Muscle of back (tissue), 11 donors: ENCODE measurements around the gene CACNG7. TPM values are rescaled to one million over a fixed set of nuclear protein-coding genes. Genes with fewer than 3 reads are reported as not detected.
A peak's percentile ranks its signal among the peaks of the same experiment; 100 is the strongest.
"Not testable (repeated sequence)": the region's sequence is repeated elsewhere in the genome, so short reads cannot be mapped to it uniquely, and the experiment has no call there.

ENCODE experiments used
- DNase-seq, 3 donors: peaks; one replicate each; pipeline versions ENCODE4 v3.0.0 to v3.0.0-alpha.2; 2013
- polyA plus RNA-seq, 10 donors: library from polyadenylated mRNA; unstranded; fragments of 120-200 nt; gene quantifications; one replicate each; pipeline ENCODE4 v1.2.1, GENCODE V29; 2013; ENCODE audit not compliant: insufficient read length in 10 of 10

CACNG7 gene
- polyA plus RNA-seq, 10 donors: 0.10 to 1.3 (median 0.20) TPM; not detected in 3

DNA sequence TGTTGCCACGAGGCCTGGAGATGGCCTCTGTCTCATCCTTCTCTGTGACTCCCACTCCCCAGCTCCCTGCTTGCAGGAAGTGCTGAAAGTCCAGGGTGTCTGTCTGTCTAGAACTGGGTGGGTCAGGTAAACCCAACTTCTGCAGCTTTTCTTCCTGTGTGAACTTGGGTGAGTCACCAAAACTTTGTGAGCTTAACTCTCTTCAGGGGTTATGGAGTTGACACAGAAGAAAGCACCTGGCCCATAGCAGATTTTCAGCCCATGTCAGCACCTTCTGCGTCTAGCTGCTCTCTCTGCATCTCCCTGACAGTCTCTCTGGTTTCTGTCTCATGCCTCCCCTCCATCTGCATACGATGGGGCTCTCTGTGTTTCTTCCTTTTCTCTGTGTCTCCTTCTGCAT is 4.2 kb upstream of the CACNG7 start:
- no peak for DNase-seq

DNA sequence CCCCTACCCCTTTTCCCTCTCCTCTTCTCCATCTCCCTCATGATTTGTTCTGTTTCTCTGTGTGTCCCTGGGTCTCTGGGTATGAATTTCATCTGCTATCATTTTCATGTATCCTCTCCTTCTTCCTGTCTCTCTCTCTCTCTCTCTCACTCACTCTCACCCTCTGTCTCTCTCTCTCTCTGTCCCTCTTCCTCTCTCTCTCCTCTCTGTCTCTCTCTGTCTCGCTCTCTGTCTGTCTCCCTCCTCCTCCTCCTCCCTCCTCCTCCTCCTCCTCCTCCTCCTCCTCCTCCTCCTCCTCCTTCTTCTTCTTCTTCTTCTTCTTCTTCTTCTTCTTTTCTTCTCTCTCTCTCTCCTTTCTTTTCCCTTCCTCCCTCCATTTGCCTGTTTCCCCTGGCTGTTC is 3.3 kb upstream of the CACNG7 start:
- DNase-seq: no peak

DNA sequence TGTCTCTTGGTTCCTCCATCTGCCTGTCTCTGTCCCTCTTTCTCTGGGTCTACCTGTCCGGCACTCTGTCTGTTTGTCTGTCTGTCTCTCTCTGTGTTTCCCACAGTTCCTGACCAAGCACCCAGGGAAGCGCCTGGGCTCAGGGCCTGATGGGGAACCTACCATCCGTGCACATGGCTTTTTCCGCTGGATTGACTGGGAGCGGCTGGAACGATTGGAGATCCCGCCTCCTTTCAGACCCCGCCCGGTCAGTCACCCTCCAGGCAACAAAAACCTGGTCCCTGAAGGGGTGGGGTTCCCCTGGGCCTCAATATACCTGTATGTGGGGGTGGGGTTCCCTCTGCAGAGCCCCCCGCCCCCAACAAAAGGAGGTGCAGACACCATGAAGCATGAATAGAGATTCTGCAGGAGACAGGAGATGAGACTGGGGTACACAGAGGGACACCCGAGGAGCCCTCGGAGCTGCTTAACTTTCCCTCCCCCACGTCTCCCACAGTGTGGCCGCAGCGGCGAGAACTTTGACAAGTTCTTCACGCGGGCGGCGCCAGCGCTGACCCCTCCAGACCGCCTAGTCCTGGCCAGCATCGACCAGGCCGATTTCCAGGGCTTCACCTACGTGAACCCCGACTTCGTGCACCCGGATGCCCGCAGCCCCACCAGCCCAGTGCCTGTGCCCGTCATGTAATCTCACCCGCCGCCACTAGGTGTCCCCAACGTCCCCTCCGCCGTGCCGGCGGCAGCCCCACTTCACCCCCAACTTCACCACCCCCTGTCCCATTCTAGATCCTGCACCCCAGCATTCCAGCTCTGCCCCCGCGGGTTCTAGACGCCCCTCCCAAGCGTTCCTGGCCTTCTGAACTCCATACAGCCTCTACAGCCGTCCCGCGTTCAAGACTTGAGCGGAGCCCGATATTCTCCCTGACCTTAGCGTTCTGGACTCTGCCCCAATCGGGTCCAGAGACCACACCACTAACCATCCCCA is 2.6 kb upstream of the CACNG7 start:
- no peak for DNase-seq

DNA sequence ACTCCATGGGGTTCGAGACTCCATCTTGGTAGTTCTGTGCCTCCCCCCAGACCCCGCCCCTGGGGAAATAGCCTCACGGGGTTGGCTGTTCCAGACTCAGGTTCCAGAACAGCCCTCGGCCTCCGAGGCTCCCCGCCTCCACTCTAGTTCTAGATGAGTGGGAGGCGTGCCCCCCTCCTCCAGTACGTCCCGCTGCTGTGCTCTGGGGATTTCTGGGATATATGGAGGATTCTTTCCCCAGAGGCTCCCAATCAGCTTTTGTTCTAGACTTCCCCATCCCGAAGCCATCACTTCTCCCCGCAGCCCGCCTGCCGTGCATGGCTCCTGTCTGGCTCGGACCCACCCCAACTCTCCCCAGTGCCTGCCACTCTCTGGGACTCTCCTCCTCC is 1.9 kb upstream of the CACNG7 start:
- DNase-seq: no peak

DNA sequence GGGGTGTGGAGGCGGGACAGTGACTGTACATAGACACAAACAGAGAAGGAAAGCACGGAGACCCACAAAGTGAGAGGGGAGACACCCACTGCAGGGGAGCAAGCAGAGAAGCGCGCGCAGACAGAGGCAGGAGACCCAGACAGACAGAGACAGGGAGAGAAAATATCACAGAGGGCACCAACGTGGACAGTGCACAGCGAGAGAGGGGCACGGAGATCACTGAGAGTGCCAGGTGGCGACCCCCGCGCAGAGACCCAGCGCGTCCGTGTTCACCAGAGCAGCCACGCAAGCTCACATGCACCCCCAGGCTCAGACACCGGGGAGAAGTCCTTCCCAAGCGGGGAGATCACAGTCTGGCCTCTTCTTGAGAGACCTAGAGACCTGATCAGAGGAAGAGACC is 1.4 kb upstream of the CACNG7 start:
- DNase-seq: no peak

DNA sequence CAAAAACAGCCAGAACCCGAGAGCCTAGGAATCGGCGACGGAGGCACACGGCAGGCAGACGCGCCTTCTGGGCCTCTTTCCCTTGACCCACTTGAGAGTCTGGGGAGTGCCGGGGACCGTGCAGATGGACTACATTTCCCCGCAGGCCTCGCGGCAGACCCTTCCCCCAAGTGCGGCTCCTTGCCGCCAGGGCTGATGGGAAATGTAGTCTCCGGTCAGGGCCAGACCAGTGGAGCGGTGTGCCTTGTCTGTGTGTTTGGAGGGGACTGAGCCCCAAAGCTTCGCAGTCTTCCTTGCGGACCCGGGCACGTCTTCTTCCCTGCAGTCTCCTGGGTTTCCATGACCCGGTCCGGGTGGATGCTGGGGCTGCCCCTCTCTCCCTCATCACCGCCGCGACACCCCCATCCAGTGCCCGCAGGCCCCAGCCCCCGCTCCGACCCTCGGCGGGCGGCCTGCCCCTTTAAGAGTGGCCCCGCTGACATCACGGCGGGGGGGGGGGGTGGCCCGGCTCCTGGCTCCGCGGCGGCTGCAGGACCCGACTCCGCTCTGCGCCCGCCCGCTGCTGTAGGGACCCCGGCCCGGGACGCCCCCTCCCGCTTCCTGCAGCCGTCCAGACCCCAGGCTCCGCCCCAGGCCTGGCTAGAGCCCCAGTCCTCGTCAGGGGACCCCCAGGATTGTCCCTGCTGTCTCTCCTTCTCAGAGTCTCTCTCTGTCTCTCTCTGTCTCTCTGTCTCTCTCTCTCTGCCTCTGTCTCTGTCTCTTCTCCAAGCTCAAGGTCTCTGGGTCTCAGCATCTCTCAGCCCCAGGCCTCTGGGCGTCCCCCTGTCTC is 758 bp upstream of the CACNG7 start:
- DNase-seq: peak; percentile 19 to 62 (median 38)

DNA sequence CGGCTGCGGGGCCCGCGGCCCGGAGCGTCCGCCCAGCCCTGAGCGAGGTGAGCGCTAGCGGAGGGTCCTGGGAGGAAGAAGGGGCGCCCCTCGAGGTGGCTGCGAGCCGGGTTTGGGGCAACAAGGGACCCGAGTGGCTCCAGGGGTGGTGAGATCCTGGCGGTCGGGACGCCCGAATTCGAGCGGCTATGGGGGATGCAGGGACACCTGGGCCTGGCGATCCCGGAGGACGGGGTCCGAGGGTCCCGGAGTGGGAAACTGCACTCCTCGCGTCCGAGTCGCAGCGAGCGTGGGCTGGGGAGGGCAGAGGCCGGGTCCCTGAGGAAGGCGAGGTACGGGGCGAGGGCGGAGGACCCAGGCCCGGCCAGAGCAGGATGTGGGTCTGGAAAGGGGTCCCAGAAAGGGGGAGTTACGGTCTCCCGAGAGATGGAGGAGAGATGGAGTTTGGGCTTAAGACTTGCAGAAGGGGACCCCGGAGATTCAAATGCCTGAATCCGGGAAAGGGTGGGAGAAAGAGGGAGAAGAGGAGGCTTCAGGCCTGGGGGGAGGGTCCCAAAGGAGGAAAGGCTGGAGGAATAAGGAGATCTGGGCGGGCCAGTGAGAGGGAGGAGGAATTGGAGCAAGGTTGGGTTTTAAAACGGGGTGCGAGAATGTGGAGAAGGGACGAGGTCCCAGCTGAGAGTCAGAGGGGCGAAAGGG is 542 bp downstream of the CACNG7 start:
- no peak for DNase-seq

DNA sequence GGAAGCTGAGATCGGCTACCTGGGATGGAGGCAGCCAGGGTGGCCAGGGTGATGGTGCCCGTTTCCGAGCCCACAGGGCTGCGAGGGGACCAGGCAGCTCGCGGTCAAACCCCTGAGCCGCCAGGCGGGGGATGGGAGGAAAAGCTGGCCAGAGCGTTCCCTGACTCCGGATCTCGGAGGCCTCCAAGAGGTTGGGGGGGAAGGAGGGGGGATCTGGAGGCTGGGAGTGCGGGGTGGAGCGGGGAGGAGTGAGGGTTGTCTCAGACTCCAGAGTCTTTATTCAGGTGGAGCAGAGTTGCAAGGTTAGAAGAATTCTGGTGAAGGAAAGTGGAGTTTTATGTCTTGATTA is 1.1 kb downstream of the CACNG7 start:
- DNase-seq: no peak

DNA sequence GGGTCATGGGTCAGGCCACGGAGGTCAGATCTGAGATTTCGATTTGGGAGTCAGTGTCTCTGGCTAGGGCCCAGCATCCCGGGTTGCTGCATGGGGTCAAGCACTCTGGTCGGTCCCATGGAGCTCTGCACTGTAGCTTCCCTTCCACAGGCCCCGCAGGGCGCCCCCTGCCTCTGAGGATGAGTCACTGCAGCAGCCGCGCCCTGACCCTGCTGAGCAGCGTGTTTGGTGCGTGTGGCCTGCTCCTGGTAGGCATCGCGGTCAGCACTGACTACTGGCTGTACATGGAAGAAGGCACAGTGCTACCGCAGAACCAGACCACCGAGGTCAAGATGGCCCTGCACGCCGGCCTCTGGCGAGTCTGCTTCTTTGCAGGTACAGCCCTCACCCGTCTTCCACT is 3.6 kb downstream of the CACNG7 start:
- no peak for DNase-seq

DNA sequence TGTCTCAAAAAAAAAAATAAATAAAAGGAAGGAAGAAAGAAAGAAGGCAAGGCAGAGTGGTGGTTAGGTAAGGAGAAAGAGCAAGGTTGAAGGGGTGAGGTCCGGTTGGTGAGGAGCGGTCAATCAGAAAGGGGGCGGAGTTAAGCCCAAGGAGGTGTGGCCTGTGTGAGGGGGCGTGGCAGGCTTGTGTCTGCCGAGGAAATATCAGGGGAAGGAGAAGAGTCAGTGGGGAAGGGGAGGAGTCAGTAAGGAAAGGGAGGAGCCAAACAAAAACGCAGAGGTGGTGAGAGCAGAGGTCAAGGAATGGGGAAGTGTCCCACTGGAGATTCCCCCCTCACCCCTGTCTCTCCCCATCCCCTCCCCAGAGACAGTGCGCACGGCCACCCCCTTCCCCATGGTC is 5.9 kb downstream of the CACNG7 start:
- no peak for DNase-seq

DNA sequence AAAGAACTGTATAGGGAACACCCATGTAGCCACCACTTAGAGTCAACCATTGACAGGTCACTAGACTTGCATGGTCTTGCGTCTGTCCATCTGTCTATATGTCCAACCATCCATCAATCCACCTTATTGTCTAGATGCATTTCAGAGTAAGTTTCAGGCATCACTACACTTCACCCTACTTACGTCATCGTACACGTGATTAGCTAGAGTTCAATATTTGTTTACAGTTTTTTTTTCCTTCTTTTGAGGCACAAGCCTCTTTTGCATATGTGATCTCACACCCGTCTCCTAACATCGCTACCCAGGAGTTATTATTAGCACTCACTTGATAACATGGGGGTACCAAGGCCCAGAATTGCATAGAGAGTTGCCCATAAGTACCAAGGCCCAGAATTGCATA is 6.9 kb downstream of the CACNG7 start:
- no peak for DNase-seq

DNA sequence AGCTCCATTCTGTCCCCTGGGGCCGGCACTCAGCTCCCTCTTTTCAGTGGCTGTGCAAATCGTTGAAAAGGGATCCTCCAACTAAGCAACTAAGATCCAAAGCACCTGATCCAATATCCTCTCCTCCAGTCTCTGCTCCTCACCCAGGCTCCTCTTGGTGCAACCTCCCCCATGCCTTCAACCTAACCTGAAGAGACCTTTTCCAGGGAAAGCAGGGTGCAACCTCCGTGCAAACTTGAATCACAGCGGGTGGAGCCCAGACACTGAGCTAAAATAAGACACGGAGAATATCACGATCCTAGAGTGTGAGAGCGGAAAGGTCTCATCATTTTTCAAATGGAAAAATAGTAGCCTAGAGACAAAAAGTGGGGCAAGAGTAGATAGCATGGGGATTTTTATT is 8.3 kb downstream of the CACNG7 start:
- no peak for DNase-seq

DNA sequence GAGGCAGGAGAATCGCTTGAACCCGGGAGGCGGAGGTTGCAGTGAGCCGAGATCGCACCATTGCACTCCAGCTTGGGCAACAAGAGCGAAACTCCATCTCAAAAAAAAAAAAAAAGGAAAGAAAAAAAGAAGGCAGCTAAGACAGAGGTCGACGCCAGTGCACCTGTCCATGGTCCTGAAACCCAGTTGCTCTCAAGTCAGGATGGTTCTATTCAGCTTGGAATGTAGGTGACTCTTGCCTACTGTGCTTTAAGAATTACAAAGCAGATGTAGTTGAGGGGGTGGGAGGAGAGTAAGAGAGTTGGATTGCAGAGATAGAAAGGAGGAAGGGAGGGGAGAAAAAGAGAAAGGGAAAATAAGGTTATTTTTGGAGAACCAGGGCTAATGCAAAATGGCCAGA is 18.7 kb downstream of the CACNG7 start:
- DNase-seq: peak; percentile 25 to 73 (median 61)

DNA sequence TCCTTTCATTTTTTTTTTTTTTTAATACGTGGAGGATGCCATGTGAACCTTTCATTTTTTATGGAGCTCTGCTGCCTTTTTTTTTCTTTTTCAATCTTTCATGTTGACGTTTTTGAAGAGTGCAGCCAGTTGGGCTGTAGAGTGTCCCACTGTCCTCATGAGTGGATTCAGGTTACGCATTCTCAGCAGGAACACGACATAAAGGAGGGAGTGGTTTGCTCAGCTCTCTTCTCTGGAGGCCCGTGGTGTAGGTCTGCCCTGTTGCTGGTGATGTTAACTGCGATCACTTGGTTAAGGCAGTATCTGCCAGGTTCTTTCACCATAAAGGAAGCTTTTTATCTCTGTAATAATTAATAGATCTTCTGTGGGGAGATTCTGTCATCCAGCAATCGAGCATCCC is 27.0 kb downstream of the CACNG7 start:
- no peak for DNase-seq

DNA sequence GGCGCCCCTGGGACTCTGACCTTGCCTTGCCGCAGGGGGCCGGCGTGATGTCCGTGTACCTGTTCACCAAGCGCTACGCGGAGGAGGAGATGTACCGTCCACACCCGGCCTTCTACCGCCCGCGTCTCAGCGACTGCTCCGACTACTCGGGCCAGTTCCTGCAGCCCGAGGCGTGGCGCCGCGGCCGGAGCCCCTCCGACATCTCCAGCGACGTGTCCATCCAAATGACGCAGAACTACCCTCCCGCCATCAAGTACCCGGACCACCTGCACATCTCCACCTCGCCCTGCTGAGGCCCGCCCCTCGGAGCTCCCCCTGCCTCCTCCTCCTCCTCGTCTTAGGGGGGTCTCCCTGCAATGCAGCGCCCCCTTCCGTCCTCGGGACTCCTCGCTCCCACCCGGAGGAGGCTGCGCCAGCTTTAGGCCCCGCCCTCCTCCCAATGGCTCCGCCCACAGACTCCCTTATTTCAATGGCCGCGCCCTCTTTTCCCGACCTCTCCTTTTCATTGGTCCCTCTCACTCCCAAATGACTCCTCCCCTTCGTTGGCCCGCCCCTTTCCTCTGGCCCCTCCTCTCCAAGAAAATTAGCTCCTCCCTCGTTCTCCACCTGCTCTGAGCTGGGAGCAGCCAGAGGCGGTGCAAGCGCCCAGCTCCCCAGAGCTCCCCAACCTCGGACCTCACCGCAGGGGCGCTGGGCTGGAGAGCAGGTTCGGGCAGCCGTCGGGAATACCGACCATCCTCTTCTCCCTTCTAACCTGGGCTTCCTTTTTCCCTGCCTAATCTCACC is 33.1 kb downstream of the CACNG7 start:
- DNase-seq: no peak

DNA sequence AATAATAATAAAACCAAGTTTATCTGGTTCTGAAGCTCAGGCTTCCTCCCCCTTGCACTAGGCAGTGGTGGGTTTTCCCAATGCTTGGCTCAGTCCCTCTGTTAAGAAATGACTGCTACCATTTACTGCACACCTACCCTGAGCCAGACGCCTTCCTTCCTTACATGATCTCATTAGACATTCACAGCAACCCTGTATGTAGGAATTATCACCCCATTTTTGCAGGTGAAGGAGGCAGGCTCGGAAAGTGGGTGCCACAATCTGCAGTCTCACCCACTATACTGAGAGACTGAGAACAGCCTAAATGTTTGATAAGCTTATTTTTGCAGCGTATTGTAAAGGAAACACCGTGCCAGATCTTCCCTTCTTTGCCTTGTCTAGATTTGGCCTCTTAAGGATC is 35.3 kb downstream of the CACNG7 start:
- no peak for DNase-seq

DNA sequence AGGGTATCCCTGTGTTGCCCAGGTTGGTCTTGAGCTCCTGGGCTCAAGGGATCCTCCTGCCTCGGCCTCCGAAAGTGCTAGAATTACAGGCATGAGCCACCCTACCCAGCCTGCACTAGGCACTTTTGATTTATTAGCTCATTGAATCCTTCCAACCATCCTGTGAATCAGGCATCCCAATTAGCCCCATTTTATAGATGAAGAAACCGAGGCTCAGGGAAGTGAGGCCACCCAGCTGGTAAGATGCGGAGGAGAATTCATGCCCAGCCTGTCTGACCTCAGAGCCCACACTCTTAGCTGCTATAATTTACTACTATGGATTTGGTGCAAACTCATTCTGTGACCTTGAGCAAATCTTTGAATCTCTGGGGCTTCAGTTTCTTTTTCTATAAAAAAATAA is 35.9 kb downstream of the CACNG7 start:
- DNase-seq: no peak

DNA sequence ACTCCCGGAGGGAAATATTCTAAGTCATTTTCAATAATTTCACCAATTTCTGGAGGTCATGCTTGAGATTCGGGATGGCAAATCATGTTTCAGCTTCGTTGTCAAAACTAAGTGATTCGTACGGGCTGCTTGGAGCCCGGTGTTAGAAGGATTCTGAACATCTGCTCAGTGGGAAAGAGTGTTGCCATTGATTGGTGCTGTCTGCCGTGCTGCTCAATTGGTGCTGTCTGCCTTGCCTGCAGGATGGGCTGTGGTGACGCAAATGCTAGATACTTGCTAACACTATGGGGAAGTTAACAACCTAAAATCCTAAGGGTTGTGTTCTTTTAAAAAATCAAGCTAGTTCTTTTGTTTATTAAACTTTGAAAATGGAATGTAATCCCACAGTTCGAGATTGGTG is 36.4 kb downstream of the CACNG7 start:
- no peak for DNase-seq

DNA sequence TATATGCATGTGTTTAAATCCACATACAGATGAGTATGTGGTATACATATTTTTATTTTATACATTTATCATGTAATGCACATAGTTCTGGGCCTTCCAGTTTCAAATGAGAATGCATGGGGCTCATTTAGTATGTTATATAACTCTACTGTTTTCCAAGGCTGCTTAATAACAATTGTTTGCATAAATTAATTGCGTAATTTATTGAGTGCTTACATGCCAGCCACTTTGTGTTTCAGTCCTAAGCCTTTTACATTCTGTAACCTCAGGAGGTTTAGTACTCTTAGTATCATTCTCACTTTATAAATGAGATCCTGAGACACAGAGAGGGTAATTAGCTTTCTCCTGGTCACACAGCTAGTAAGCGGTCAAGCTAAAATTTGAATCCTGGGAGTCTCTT is 36.9 kb downstream of the CACNG7 start:
- DNase-seq: no peak

DNA sequence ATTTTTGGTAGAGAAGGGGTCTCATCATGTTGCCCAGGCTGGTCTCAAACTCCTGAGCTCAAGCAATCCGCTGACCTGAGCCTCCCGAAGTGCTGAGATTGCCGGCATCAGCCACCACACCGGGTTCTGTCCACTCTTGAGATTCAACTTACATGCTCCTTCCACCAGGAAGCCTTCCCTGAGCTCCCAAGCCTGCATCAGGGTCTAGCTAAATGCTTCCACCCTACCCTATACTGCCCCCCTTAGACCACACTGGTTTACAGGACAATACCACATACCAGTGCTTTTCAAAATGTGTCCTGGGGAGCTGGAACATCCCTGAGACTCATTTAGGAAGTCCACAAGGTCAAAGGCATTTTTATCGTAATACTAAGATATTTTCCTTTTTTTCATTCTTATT is 38.5 kb downstream of the CACNG7 start:
- no peak for DNase-seq

DNA sequence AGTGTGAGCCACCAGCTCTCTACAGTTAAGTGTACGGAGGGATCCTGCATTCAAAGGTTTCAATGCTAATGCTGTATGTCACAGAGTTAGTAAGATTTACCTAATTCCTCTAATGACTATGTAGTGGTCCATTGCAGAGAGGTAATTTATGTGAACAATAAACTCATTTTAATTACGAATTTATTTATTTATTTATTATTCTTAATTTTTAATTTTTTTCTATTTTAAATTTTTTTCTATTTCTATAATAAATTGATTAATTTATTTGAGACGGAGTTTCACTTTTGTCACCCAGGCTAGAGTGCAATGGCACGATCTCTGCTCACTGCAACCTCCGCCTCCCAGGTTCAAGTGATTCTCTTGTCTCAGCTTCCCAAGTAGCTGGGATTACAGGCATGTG is 39.5 kb downstream of the CACNG7 start:
- not testable (repeated sequence) for DNase-seq

DNA sequence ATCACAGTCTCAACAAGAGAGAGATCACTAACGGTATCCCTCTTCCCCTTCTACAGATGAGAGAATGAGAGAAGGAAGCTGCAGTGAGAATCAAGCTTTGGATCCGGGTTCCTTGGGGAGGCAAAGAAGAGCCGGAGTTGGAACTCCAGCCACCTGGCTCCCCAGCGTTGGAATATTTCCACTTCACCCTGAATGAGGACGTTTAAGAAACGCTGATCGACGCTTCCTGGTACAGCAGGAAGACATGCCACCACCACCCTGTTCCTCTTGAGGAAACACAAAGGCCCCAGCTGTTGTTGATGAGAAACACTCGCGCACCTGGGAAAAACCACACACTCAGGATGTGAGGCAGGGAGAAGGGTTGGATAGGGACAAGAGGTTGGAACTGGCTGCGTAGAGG is 42.4 kb downstream of the CACNG7 start:
- DNase-seq: no peak
